NOMO-1 (cell line): Measurements from ENCODE around the gene STK39.

ENCODE experiments used
- DNase-seq, 2 experiments: peaks; one replicate each; lab custom pipeline; 2025; ENCODE audit not compliant: unreplicated experiment in 2 of 2; lab: John Stamatoyannopoulos, UW

Gene STK39

DNA sequence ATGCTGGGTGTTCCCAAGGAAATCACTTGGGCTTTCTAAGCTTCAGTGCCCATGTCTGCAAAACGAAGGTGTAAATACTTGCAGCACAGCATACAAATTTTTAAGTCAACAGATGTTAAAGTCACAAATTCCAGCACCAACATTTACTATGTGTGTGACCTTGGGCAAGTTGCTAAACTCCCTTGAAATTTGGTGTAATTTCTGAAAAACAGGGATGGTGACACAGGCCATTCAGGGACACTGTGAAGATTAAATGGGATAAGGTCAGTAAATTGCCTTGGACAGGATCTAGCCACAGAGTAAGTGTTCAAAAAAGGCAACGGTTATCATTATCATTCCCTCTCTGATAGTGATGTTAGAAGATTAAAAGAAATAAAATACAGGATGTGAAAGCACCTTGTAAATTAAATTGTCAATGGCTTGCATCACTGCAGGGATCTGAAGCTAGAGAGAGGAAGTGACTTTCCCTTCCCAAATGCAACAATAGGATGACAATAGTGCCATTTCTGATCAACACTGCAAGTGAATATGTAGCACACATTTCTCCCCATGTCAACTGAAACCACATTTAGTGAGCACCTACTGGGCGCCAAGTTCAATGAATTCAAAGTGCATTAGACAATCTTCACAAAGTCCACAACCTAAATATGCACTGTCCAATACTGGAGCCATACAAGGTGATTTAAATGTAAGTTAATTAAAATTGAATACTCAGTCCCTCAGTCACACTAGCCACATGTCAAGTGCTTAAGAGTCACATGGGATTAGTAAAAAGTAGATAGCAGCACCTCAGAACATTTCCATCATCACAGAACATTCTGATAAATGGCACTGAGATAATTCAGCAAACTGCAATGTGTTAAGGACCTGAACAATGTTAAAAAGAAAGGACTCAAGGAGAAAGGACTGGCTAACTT is 81.2 kb downstream of the STK39 start:
- DNase-seq = peak in 1 of 2 experiments; percentile 71

DNA sequence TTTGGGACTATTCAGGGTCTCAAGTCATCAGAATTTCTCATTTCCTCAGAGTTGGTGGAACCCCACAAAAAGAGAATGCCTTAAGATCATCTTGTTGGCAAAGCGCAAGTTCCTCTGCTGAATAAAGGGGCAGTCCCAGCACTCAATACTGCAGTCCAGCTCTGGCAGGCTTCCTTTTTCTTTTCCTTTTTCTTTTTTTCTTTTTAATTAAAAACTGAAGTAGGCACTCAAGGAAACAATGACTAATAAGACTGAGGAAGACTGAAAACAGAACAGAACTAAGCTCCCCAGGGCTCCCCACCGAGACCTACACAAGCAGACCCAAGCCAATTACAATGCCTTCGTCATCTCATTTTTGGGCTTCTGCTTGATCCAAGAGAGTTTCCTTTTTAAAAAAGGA is 82.0 kb downstream of the STK39 start:
- peak in 1 of 2 experiments; percentile 40 for DNase-seq

DNA sequence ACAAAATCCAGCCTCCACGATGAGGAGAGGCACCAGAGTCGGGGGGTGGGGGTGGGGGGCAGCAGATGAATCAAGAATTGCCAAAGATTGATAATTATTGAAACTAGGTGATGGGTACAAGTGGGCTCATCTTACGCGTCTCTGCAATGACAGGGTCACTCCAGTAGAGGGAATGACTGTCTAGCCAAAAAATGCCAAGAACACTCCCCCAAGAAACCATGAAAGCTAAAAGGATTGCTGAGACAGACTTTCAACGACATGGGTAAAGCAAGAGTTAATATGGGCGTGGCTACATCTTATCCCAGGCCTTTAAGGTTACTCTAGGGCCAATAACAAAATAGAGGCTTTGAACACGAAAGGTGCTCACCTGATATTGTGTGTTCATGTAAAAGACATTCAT is 86.5 kb downstream of the STK39 start:
- peak; percentile 5 to 23 for DNase-seq

DNA sequence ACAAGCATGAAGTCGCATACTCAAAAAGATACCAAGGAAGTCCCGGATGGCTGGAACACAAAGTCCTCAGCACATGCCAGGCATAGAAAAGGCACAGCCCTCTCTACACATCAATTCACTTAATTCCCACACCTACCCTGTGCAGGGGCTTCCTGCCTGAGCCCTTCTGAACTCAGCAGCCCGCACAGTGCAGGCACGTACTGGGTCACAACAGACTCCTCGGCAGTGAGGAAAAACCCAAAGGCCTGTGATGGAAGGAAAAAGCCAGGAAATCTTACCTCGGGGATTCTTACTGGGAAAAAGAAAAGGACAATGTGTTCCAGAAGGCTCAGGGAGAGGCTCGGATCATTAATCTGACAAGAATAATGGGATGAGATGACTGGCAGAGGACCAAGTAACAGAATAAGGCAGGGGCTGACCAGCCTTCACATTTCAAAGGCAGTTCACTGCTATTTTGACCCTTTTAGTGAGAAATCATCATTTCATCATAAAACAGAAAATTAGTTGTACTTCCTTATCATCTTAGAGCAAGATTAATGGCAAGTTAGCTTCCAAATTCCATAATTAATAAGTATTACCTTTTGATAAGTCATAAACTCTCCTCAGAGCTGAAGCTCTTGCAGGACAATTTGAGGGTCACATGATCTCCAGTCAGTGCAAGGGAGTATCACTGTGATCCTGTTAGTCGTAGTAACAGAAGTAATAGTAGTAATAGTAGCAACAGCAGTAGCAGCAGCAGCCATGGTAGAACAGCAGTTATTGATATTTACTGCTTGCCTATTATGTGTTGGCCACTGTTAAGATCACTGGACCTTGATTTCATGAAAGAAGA is 87.4 kb downstream of the STK39 start:
- DNase-seq = no peak

DNA sequence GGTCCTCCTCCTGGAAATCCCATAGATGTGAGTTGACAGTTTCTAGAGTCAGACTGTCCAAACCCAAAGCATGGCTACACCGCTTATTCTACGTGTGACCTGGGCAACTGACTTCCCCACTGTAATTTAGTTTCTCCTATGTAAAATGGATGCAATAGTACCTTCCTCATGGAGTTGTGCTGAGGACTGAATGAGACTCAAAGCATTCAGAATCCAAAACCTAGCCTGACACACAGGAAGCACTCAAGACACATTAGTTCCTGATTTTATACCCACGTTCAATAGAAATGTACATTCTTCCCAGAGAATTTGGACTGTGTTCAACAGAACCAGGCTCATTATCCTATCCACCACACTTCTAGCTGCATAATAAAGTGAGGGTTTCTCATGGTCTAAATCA is 88.8 kb downstream of the STK39 start:
- no peak for DNase-seq

DNA sequence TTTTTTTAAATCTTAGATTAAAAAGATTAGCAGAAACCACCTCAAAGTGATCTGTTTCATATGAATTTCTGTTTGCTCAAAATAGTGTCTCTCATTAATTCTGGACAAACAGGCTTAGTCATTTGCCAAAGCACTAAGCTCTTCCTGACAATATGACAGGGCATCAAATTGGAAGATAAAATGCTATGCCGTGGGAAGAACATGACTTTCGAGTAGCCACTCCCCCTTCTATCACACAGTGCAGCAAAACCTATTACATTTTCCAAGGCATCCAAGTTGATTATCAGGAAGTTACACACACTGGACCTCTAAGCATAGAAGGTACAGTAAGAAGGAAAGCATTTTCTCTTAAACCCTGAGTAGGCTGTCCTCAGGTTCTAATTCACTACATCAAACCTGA is 89.5 kb downstream of the STK39 start:
- DNase-seq = no peak

DNA sequence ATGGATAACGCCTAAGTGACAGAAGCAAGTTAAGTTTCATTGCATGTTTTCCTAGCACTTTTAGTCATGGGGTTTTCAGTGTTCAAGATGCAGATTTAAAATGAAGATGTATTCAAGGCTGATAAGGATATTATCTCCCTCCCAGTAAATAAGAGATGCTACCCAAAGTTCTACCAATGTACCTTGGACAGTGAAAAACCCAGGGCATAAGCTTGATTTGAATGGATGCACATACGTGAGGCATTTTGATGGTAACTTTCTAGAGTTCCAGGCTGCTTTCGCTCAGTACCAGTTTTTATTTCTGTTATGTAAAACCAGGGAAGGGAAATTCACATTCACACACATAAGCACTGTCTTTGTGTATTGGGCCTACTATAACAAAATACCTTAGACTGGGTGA is 90.3 kb downstream of the STK39 start:
- no peak for DNase-seq

DNA sequence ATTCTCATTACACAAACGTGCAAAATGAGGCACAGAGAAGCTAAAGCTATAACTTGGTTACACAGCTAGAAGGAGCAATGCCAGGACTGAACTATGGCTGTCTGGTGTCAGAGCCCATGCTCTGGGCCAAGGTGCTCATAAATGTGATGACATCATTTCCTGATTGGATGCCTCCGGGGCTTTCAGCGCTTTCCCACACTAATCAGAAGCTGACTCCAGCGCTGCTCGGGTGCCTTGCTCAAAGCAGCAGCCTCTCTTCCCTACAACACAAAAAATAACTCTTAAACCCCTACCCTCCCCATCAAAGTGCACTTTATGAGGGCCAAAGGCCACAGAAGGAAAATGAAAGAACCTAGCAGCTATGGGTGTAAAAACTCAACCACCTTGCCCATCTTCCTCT is 90.7 kb downstream of the STK39 start:
- DNase-seq = no peak

DNA sequence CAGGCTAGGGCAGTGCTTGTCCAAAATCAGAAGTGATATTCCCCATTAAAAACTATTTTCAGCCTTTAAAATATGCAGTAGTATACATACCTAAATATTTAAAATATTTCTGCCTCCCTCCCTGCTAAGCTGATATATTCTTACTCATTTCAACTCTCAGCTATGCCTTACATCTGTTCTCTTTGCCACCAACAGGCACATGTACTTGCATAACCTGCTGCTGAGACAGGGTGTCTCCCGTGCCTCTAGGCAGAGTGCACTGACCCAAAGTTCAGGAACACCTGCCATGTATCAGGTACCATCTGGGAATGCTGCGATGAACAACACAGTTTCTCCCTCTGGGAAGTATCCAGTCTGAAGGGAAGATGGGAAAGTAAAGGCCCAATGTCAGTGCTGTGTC is 91.7 kb downstream of the STK39 start:
- DNase-seq = no peak

DNA sequence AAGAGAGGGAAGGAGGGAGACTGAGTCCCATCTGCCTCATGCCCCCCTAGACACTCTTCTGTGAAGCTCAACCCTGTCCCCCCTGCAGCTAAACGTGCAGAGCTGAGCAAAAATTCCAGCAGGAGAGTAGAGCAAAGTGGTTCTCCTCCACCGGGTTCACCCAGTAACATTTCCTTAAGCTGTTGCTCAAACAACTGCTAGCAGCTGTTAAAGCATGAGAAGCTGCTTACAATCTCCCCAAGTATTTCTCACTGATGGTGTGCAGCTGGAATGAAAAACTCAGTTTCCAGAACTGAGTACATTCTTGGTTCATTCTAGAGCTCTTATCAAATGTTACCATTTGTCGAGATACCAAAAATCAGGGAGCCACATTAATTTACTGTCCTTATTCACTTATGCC is 92.3 kb downstream of the STK39 start:
- no peak for DNase-seq

DNA sequence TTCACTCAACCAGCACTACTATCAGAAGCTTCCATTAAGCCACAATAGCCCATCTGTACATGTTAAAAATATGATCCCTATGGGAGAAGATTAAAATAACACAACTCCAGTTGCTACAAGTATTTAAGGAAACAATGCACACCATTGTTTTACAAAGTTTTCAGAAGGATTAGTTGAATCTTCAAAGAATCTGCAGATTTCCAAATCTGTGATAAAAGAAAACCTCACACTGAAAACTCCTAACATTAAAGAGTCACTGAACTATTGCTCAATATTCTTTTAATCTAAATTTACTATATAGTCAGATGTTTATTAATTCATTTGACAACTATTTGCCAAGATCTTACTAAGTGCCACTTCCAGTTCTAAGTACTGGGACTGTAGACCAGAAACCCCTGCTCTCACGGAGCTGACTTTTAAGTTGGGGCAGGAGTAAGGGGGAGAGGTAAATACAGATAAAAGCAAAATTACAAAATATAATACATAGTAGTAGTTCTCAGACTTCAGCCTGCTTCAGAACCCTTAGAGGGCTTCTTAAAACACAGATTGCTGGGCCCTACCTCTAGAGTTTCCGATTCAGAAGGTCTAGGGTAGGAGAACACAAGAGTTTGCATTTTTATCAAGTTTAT is 94.4 kb downstream of the STK39 start:
- DNase-seq = no peak

DNA sequence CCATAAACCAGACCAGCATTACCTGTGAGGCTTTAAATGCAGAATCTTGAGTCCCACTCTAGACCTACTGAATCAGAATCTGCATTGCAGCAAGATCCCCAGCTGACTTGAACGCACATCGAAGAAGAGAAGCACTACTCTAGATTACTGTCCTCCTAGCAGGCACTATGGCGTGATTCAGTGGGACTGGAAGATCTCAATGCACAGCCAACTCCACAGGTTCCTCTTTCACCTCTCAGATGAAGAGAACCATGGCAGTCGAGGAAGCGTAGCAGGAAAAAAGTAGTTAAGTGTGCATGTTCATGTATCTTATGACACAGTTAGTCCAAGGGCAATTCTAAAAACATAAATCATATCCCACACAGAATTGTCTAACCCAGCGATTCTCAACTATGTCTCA is 97.4 kb downstream of the STK39 start:
- DNase-seq = peak; percentile 33 to 84

DNA sequence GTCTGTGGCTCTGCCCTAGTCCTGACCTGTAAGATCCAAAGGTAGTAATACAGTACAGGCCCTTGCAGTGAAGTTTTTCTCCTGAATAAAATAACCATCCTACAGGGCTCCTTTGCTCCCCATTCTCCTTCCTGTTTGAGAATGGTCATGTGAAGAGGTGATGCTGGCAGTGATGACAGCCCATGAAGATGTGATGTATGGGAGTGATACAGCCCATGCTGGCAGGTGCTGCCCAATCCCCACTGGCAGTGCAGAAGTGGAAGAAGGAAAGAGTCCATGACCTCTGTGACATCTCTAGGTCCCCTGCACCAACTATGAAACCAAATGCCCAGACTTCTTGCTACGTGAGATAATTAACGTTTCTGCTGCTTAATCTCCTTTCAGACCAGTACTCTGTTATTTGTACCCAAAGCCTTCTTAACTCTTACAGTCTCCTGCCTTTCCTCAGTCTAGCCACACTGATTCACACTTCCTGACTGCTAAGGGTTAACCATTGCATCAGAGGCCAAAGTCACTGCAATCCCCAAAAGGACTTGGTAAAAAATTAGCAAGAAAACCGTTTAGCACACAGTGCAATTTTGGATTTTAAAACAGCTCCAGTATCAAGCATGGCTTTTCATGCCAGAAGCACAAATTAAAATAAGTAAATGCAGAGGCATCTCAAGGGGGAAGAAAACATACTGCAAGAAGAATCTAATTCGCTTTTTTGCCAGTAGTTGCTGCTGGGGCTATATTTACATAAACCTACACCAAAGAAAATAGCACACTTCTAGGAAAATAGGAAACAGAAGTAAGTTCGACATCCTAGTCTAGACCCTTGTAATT is 98.0 kb downstream of the STK39 start:
- DNase-seq = peak; percentile 37 to 77

DNA sequence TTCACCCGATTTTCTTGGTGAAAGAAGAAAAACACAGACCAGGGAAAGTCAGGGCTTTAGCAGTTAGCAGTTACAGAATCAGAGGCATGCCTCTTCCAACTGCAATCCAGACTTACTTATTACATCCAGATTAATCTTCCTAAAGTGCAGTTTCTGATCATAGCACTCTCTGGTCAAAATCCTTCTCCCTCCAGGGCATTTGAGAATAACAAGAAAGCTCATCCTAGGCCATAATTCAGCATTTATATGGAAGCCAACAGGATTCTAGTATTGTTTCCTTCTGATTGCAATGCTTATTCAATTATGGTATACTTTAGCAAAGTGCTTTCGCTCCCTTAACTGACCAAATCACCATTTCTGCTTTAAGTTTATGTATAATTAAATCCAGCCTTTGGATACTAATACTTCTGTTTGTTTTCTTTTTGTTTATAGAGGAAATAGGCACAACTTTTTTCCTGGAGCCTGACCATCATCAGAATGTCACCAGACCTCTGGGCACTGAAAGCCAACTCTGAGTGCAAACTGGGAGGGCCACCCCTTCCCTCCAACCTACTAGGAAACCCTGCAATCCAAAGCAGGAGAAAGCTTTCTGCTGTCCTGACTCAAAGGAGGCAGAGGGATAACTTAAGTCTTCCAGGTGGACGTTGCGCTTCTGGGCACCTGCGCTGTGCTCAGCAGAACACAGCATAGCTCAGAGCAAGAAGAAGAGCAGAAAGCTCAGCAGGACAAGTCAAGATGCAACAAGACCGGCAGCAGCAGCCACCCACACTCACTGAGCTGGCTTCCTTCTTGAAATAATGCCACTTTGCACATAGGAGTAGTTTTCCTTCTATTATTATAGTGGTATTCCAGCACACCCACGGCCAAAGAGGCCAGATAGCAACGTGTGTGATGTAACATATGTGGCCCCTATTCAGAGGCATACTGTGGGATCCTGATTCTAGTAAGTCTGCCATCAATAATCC is 99.3 kb downstream of the STK39 start:
- no peak for DNase-seq

DNA sequence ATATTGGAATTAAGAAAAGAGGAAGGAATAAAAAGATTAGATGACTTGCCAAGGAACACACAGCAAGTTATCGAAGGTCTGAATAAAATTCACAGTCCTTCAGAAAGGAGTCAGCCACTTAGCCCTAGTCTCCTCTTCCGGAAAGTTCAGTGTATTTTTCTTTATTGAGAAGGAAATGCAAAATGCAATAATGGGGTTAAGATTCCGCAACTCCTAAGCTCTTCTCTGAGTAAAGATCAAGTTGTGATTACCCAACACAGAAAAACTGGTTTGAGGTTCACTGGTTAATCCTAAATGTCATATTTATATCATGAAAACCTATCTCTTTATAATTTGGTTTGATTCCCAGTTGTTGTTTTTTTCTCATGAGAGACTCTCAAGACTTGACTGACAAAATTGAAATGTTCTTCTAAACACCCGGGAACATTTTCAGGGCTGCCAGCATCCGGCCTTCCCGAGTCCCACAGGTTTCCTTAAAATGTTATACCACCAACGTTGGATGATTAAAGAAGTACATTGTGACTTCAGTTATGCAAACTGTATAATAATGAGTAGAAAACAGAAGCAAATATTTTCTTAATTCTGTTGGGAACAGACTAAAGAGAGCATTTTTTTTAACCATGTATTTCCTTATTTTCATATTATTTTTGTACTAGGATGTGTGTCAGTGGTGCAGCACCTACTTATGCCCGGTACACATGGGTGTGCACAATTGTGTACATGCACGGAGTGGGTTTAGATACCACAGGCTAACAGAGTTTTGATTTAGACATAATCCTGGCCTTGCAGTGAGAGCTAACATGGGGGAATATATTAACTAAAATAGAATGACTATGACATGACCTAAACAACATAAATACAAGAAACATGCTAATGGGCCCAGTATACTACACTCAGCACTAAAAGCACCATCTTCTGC is 100.2 kb downstream of the STK39 start:
- DNase-seq = peak; percentile 54 to 72

DNA sequence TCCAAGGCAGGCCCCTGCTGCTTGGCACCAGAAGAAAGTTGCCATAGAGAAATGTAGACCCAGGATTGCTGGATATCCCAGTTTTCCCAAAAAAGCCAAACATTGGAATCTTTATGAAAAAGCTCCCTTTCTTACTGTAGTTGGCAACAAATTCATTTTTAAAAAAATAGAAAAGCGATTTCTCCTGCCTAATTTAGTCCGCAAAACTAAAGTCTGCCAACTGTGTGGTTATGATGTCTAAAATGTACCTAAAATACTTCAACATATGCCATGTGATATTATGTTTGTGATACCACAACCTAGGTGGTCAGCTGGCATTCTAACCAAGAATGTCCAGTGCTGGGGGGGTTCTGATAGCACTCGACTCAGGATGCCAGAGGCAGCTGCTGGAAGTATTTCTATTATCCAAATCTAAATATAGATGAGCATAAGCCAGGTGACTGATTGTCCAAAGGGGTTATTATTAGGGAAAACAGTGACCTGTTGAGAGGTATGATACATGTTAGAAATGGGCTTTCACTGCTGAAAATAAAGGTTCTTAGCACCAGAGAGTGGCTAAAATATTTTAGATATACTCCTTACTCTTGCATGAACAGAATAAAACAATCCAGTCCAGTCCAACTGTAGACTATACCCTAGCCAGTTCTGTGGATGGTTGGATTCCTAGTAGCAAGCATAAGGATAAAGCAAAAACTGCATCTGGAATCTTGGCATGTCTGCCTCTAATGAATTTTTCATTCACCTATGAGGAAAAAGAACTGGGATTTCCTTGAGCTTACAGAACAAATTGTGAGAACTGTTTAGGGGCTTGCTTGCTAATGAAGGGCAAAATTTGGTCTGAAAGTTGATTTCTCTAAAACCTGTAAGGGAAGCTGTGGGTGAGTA is 101.7 kb downstream of the STK39 start:
- DNase-seq = no peak

DNA sequence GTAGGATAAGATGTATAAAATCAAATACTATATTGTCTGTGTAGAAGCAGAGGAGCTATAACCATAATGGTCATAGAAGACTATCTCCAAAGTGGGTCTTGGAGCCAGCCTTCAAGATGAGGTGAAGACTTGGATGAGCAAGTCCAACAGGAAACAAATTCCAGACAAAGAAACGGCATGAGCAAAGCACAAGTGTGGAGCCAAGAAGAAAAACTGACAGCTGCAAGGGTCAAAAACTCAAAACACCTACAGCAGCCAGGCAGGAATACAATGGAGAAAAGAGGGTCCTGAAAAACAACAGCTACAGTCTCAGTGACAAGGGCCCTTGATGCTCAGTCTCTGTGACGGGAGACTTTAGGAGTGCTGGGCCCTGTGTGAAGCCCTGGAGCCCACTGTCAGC is 102.4 kb downstream of the STK39 start:
- DNase-seq = no peak
